AG04449 (cell line): ENCODE data around the gene MVK.

Experiments
- CTCF ChIA-PET: fragments of 350-600 bp; formaldehyde crosslinking; extraction: SDS; loops from one replicate; lab custom pipeline; 2021; ENCODE audit warnings: antibody characterized with exemption; lab: Yijun Ruan, JAX
- POLR2A ChIA-PET: fragments of 400-600, 350-600 bp; formaldehyde crosslinking; extraction: SDS; loops from one replicate; lab custom pipeline; 2020; ENCODE audit warnings: antibody characterized with exemption, inconsistent platforms; lab: Yijun Ruan, JAX
- DNase-seq: peaks from one replicate; pipeline ENCODE4 v3.0.0-alpha.2; 2010; ENCODE audit warnings: low read depth, low spot score
- H3K4me3 ChIP-seq: 2 replicates; pipeline ENCODE4 v1.5.1; 2011; ENCODE audit warnings: low read depth, mild to moderate bottlenecking, control low read depth, low read length
- TF ChIP-seq, protein P1 (sequence below): IDR thresholded peaks from one replicate; pipeline ENCODE4 v1.5.1; 2011; ENCODE audit warnings: mild to moderate bottlenecking, moderate library complexity, low read length, control low read depth, inconsistent platforms; ENCODE audit not compliant: insufficient read depth; ENCODE audit errors: missing control alignments

MVK gene

GRCh38 chr12:109610523-109610922 lies 36.9 kb downstream of the MVK start:
- CTCF ChIA-PET = interaction anchor here (0.7 to 1.8 kb wide), 2 partner anchors 12 to 166 kb away, joined by 3 to 18 read pairs; no protein-coding TSS in a partner anchor
- TF ChIP-seq, protein P1, sequence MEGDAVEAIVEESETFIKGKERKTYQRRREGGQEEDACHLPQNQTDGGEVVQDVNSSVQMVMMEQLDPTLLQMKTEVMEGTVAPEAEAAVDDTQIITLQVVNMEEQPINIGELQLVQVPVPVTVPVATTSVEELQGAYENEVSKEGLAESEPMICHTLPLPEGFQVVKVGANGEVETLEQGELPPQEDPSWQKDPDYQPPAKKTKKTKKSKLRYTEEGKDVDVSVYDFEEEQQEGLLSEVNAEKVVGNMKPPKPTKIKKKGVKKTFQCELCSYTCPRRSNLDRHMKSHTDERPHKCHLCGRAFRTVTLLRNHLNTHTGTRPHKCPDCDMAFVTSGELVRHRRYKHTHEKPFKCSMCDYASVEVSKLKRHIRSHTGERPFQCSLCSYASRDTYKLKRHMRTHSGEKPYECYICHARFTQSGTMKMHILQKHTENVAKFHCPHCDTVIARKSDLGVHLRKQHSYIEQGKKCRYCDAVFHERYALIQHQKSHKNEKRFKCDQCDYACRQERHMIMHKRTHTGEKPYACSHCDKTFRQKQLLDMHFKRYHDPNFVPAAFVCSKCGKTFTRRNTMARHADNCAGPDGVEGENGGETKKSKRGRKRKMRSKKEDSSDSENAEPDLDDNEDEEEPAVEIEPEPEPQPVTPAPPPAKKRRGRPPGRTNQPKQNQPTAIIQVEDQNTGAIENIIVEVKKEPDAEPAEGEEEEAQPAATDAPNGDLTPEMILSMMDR = no peak
- POLR2A ChIA-PET = no interaction called here
- no peak for DNase-seq
- no peak overlapping the region for H3K4me3 ChIP-seq

DNA sequence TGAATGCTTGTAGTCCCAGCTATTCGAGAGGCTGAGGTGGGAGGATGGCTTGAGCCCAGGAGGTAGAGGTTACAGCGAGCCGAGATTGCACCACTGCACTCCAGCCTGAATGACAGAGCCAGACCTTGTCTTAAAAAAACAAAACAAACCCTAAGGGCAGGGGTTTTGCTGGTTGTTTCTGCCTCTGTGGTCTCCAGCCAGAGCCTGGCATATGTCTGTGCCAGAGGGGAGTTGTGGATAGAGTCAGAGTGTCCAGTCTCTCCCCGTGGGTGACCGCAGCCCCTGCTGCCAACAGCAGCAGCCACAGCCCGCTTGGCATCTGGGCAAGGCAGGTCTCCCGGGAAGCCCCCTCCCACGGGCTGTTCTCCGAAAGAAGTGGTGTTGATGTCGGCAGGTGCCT lies 37.6 kb downstream of the MVK start:
- CTCF ChIA-PET = interaction anchor here (1.8 kb wide), 1 partner anchor 13 kb away, joined by 18 read pairs; no protein-coding TSS in a partner anchor
- POLR2A ChIA-PET = no interaction called here
- TF ChIP-seq, protein P1 = no peak
- DNase-seq = no peak
- H3K4me3 ChIP-seq = no peak overlapping the region

- H3K4me3 ChIP-seq = no peak overlapping the region
- ChIA-PET POLR2A (no interaction called here), CTCF (interaction anchor here (0.7 to 3.9 kb wide), 4 partner anchors 14 to 149 kb away, joined by 4 to 20 read pairs (median 4); no protein-coding TSS in a partner anchor)
- TF ChIP-seq, protein P1 = no peak
- DNase-seq = no peak
Observed at GRCh38 chr12:109612003-109612402, 38.4 kb downstream of the MVK start.

GRCh38 chr12:109612975-109613502 lies 39.4 kb downstream of the MVK start:
- H3K4me3 ChIP-seq = no peak overlapping the region
- DNase-seq = no peak
- CTCF ChIA-PET = interaction anchor here (0.7 to 3.9 kb wide), 5 partner anchors 8 to 108 kb away, joined by 3 to 20 read pairs (median 4); no protein-coding TSS in a partner anchor

DNA sequence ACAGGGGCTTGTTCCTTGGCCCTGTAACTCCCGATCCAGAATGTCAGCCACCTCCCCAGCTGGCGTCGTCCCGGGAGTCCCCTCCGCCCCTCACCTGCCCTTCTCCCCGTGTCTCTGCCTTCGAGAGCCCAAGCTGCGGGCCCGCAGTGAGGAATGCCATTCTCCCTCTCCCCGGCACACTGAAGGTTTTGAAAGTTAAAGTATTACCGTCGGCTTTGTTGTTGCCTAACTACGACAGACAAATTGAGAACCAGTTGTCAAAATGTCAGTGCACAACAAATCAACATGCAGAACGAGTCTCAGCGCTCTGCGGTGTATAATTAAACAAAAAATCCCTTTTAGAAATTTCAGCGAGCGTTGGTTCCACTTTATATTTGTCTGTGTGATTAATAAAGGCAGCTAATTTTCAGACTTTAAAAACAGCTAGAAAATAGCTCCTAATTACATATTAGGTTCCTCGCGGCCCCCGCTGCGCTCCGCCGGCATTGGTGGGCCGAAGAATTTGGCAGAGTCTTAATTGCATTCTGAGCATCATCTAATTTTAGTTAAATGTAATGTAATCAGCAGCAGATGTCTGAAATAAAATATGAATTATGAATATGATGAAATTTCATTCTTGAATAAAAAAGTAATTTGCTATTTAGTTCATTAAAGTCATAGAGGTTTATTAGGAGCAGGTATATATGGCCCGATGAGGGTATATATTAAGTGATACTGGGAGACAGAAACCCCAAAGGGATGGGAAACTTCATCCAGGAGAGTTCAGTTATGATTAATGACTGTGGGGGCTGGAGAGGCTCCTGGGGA lies 40.3 kb downstream of the MVK start:
- DNase-seq = no peak
- ChIA-PET POLR2A (no interaction called here), CTCF (interaction anchor here (1.2 to 3.9 kb wide), 2 partner anchors 16 to 89 kb away, joined by 3 to 20 read pairs; no protein-coding TSS in a partner anchor)
- H3K4me3 ChIP-seq = no peak overlapping the region
- TF ChIP-seq, protein P1 = no peak

More at GRCh38 chr12:109612975-109613502, 39.4 kb downstream of the MVK start:
- TF ChIP-seq, protein P1 = peak; percentile 31
- POLR2A ChIA-PET = no interaction called here
